ENCODE measurements around the gene PCYT1B.

DNA sequence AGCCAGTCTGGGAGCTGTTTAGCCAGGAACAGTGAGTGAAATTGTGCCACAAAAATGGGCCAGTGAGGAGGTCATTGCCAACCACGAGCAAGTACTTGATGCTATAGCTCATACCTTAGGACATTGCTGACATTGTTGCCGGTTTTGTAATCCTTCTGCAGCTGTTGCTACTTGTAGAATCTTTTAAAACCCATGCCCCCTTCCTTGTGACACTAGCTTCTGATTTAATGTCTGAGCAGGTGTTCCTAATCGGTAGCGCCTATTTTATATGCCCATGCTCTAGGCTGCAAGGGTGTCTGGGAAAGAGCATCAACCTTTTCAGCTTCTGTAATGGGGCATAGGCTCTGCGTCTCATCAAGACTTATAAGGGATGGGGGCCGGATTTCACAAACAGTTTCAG lies 49.1 kb upstream of the PCYT1B start:
- TF ChIP-seq, protein P1, sequence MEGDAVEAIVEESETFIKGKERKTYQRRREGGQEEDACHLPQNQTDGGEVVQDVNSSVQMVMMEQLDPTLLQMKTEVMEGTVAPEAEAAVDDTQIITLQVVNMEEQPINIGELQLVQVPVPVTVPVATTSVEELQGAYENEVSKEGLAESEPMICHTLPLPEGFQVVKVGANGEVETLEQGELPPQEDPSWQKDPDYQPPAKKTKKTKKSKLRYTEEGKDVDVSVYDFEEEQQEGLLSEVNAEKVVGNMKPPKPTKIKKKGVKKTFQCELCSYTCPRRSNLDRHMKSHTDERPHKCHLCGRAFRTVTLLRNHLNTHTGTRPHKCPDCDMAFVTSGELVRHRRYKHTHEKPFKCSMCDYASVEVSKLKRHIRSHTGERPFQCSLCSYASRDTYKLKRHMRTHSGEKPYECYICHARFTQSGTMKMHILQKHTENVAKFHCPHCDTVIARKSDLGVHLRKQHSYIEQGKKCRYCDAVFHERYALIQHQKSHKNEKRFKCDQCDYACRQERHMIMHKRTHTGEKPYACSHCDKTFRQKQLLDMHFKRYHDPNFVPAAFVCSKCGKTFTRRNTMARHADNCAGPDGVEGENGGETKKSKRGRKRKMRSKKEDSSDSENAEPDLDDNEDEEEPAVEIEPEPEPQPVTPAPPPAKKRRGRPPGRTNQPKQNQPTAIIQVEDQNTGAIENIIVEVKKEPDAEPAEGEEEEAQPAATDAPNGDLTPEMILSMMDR (conservative IDR thresholded peaks at IDR 0.05; ENCODE audit: low read depth in 2 of 2), result no peak
- TF ChIP-seq EZH2 (IDR thresholded peaks at IDR 0.05; ENCODE audit: low read depth, unreplicated experiment) (no peak), EZH2phosphoT487 (IDR thresholded peaks at IDR 0.05; ENCODE audit: unreplicated experiment) (no peak), JUNB (IDR thresholded peaks at IDR 0.05; ENCODE audit: unreplicated experiment) (no peak), POLR2AphosphoS5 (IDR thresholded peaks at IDR 0.05; ENCODE audit: low read depth) (no peak), ZNF114 (CRISPR knock-in tag; IDR thresholded peaks at IDR 0.05) (no peak), ZNF331 (CRISPR knock-in tag; IDR thresholded peaks at IDR 0.05; ENCODE audit: low read depth) (no peak), NANOG (IDR thresholded peaks at IDR 0.05; ENCODE audit: borderline replicate concordance) (no peak)
- TF ChIP-seq, protein P2, sequence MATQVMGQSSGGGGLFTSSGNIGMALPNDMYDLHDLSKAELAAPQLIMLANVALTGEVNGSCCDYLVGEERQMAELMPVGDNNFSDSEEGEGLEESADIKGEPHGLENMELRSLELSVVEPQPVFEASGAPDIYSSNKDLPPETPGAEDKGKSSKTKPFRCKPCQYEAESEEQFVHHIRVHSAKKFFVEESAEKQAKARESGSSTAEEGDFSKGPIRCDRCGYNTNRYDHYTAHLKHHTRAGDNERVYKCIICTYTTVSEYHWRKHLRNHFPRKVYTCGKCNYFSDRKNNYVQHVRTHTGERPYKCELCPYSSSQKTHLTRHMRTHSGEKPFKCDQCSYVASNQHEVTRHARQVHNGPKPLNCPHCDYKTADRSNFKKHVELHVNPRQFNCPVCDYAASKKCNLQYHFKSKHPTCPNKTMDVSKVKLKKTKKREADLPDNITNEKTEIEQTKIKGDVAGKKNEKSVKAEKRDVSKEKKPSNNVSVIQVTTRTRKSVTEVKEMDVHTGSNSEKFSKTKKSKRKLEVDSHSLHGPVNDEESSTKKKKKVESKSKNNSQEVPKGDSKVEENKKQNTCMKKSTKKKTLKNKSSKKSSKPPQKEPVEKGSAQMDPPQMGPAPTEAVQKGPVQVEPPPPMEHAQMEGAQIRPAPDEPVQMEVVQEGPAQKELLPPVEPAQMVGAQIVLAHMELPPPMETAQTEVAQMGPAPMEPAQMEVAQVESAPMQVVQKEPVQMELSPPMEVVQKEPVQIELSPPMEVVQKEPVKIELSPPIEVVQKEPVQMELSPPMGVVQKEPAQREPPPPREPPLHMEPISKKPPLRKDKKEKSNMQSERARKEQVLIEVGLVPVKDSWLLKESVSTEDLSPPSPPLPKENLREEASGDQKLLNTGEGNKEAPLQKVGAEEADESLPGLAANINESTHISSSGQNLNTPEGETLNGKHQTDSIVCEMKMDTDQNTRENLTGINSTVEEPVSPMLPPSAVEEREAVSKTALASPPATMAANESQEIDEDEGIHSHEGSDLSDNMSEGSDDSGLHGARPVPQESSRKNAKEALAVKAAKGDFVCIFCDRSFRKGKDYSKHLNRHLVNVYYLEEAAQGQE (IDR thresholded peaks at IDR 0.05; ENCODE audit: unreplicated experiment), result no peak
- TF ChIP-seq, protein P3, sequence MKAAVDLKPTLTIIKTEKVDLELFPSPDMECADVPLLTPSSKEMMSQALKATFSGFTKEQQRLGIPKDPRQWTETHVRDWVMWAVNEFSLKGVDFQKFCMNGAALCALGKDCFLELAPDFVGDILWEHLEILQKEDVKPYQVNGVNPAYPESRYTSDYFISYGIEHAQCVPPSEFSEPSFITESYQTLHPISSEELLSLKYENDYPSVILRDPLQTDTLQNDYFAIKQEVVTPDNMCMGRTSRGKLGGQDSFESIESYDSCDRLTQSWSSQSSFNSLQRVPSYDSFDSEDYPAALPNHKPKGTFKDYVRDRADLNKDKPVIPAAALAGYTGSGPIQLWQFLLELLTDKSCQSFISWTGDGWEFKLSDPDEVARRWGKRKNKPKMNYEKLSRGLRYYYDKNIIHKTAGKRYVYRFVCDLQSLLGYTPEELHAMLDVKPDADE (IDR thresholded peaks at IDR 0.05), result no peak

Data from GM23338 (cell line).